Ovary (tissue), 3 donors: ENCODE measurements around the gene ICE2.

Source experiments
- CTCF ChIP-seq, 3 donors: fragments of 450-650 bp in 2 of 3; fragments of 200-600 bp in 1 of 3; IDR thresholded peaks; one replicate each; pipeline versions ENCODE4 v1.5.1 to v1.8.0; 2016 to 2022; ENCODE audit warnings: antibody characterized with exemption in 3 of 3, mild to moderate bottlenecking in 1 of 3
- POLR2A ChIP-seq: fragments of 450-650 bp; IDR thresholded peaks from one replicate; pipeline ENCODE4 v1.6.1; 2017; ENCODE audit warnings: antibody characterized with exemption, mild to moderate bottlenecking, moderate library complexity
- donor health status: DM: no; HTN: no; CAD: no.

DNA sequence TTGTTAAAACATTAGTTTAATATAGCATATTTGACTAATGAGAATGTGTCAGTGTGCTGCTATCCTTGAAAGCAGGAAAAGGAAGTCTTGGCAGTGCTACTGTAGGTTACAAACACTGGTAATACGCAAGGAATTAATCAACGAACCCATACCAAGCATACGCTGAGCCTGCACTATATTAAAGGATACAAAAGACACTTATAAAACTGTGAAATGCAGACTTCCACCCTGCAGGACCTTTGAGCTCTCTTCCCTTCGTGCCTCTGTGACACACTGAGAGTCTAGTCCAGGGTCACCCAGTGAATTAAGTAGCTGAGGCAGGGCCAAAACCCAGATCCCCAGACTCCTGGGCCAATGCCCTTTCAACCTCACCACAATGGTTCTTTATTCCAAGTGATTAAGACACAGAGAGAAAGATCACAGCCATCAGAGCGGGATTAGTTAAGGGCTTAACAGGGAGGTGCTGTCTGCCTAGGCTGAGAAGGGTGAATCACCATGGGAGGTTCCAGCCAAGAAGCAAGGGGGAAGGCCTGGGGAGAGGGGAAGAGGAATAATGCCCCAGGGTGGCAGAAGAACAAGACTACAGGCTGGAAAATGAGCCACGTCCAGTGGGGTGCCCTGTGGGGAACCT lies 88.0 kb downstream of the ICE2 start:
- TF ChIP-seq CTCF (IDR thresholded peaks at IDR 0.05) (no peak), POLR2A (no peak)
